Stimulated activated CD4-positive, alpha-beta T cell treated with anti-CD3 and anti-CD28 coated beads, Interleukin-2, amount 100 ng/mL, for 4 hours (primary cell): Measurements from ENCODE around the gene UBE2B.
A peak's percentile ranks its signal among the peaks of the same experiment; 100 is the strongest.
"Not testable (repeated sequence)": the region's sequence is repeated elsewhere in the genome, so short reads cannot be mapped to it uniquely, and the experiment has no call there.

Experiments used
- DNase-seq: peaks from one replicate; pipeline ENCODE4 v3.0.0-alpha.2; 2020; ENCODE audit warnings: low read depth

The UBE2B gene

GRCh38 chr5:134370871-134371833, at the start of gene UBE2B:
UBE2B (plus strand) TSS chr5:134371569; CDS start chr5:134371596, 27 bp downstream.
- DNase-seq = peak; percentile 95

GRCh38 chr5:134327327-134327726, 44.0 kb upstream of the UBE2B start:
- no peak for DNase-seq

DNA sequence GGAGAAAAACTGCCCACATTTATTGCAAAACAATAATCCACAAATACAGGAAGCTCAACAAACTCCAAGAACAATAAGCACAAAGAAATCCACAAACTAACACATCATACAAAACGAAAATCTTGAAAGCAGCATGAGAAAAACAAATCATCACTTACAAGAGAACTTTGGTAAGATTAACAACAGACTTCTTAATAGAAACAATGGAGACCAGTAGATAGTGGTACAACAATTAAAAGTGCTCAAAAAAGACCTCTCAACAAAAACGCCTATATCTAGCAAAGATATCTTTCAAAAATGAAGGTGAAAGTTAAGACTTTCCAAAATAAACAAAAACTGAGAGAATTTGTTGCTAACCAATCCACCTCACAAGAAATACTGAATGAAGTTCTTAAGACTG, 42.8 kb upstream of the UBE2B start:
- DNase-seq = no peak

- DNase-seq = not testable (repeated sequence)
Measured at GRCh38 chr5:134336833-134337232, 34.5 kb upstream of the UBE2B start.

GRCh38 chr5:134343500-134343899, 27.9 kb upstream of the UBE2B start:
- DNase-seq = not testable (repeated sequence)

- DNase-seq = not testable (repeated sequence)
Measured at GRCh38 chr5:134345476-134345875, 25.9 kb upstream of the UBE2B start.

- no peak for DNase-seq
Measured at GRCh38 chr5:134345996-134346395, 25.4 kb upstream of the UBE2B start.

DNA sequence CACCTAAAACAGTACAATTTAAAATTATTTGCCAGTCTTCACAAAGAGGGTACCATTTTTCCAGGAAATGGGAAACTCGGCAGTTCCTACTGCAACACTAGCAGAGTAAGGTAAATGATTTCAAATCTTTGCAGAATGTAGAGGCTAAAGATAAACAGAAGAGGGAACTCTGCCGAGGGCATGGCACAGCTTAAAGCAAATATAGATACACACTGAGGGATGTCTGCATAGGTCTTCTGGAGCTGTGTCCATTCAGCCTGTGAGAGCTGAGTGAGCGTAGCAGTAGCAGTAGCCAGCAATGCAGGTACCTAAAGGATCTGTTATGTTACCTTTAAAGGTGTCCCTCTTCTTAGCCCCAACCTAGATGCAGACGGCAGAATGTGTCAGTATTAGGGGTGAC, 21.9 kb upstream of the UBE2B start:
- no peak for DNase-seq

- DNase-seq = no peak
Measured at GRCh38 chr5:134355681-134356080, 15.7 kb upstream of the UBE2B start.

DNA sequence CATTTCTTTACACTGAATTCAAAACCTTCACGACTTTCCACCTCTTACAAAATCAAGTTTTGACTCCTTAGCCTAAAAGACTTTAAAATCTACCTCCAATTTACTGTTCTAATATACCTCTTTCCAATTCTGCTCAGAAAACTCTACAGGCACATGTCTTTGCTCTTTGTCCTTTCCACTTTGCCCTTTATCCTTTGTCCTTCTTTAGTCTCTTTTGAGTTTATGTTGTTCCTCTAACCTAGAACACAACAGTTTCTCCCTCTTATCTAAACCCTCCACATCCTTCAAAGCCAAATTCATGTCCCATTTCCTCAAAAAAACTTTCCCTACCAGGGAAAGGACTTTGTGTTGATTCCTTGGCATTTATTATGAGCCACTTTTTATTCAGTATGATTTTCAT, 5.8 kb upstream of the UBE2B start:
- no peak for DNase-seq

- DNase-seq = peak; percentile 34
Measured at GRCh38 chr5:134370311-134370870, 978 bp upstream of the UBE2B start.

GRCh38 chr5:134371834-134372340, 518 bp downstream of the UBE2B start:
- peak; percentile 7 for DNase-seq

DNA sequence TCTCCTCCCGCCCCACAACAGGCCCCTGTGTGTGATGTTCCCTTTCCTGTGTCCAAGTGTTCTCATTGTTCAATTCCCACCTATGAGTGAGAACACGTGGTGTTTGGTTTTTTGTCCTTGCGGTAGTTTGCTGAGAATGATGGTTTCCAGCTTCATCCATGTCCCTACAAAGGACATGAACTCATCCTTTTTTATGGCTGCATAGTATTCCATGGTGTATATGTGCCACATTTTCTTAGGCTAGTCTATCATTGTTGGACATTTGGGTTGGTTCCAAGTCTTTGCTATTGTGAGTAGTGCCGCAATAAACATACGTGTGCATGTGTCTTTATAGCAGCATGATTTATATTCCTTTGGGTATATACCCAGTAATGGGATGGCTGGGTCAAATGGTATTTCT, 2.3 kb downstream of the UBE2B start:
- not testable (repeated sequence) for DNase-seq

DNA sequence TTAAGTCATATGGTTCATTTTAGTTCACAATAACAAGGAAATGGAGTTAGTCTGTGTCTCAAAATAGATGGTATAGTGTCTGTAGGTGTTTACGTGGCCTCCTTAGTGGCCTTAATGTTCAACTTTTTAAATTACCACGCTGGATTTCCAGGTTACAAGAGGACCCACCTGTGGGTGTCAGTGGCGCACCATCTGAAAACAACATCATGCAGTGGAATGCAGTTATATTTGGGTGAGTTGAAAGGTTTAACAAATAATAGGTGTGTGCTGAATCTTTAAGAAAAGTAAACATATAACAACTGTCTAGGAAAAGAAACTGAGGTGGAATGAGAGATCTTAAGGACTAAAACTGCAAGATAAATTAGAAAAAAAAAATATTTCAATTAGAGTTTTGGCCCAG, 2.9 kb downstream of the UBE2B start:
- peak; percentile 13 for DNase-seq

DNA sequence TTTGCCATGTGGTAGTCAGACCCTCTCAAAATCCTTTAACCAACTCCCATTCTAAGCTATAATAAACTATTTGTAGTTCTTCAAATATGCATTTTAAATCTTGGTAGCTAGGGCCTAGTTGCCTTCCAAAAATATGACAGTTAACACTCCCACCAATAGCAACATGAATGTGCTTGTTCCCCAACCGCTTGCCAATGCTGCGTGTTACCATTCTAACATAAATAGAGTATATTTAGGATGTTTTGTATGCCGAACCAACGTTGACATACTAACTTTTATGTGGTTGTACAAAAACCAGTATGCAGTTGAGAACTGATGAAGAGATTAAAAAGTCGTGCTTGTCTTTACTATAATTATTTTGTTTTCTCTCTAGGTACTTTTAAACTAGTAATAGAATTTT, 9.0 kb downstream of the UBE2B start:
- no peak for DNase-seq

DNA sequence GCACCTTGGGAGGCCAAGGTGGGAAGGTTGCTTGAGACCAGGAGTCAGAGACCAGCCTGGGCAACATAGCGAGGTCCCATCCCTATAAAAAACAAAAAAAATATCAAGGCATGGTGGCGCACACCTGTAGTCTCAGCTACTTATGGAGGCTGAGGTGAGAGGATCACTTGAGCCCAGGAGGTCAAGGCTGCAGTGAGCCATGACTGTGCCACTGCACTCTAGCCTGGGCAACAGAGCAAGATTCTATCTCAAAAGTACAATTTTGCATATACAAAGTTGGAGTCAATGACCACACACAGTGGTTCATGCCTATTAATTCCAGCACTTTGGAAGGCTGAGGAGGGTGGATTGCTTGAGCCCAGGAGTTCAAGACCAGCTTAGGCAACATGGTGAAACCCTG, 10.8 kb downstream of the UBE2B start:
- DNase-seq = not testable (repeated sequence)

- no peak for DNase-seq
Measured at GRCh38 chr5:134383980-134384697, 12.8 kb downstream of the UBE2B start.

DNA sequence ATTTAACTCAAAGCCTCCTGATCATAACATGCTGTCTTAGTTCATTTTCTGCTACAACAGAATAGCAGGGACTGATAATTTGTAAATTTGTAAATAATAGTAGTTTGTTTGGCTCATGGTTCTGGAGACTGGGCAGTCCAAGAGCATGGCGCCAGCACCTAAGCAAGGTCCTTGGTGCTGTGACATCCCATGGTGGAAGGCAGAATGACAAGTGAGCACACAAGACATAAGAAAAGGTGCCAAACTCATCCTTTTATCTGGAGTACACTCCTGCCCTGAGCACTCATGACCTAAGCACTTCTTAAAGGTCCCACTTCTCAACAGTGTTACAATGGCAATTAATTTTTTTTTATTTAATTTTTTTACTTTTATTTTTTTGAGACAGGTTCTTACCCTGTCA, 16.1 kb downstream of the UBE2B start:
- DNase-seq = no peak

GRCh38 chr5:134392301-134392700, 20.9 kb downstream of the UBE2B start:
- no peak for DNase-seq

DNA sequence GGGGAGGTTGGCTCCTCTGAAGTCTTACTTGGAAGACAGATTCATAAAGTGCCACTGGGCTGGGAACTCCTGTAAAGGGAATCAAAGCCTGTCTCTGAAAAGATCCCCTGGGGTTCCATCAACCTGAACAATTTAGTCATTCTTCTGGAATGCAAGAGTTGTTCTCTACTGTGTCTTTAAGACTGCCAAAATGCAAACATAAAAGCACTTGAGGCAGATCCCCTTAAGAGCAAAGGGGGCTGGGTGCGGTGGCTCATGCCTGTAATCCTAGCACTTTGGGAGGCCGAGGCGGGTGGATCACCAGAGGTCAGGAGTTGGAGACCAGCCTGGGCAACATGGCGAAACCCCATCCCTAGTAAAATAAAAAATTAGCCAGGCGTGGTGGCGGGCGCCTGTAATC, 23.6 kb downstream of the UBE2B start:
- DNase-seq = no peak

DNA sequence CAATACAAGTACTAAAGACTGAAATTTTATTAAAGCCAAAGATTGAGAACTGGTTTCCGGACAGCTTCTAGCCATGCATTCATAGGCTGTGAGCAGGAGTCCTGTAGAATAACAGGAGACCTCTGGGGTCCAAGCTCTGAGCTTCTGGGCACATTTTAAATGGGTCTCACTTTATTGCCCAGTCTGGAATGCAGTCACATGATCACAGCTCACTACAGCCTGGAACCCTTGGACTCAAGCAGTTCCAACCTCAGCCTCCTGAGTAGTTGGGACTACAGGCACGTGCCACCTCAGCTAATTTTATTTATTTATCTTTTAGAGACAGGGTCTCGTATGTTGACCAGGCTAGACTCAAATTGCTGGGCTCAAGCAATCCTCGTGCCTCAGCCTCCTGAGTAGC, 24.9 kb downstream of the UBE2B start:
- DNase-seq = no peak

DNA sequence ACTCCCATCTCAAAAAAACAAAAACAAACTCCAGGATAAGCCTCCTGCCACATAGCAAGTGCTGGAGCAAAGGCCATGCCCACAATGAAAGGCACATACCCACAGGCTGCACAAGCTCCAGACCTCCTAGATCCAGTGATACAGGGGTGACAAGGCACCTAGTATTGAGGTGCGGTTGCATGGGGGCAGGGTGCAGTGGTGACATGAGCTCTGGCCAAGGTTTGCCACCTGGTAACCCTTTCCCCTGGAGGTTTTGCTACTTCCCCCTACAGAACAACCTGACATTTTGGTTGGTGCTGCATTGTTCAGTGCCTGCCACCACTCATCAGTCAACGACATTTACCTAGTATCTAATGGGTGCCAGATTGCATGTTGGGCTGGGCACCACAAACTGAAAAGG, 25.8 kb downstream of the UBE2B start:
- DNase-seq = no peak
